Mesenchymal stem cell (in vitro differentiated cells and primary cell): ENCODE measurements around the gene CCSER1.

Experiments
- DNase-seq: peaks from one replicate; pipeline ENCODE4 v3.0.0-alpha.2; 2013
- H2AFZ ChIP-seq: one replicate; pipeline ENCODE4 v1.6.1; 2013; ENCODE audit warnings: low read depth, mild to moderate bottlenecking, control low read depth, inconsistent platforms, low read length, moderate library complexity
- H2AK5ac ChIP-seq: 2 replicates; pipeline ENCODE4 v1.6.1; 2013; ENCODE audit warnings: low read length, moderate library complexity, mild to moderate bottlenecking, inconsistent platforms; ENCODE audit not compliant: severe bottlenecking
- H2BK120ac ChIP-seq: one replicate; pipeline ENCODE4 v1.6.1; 2013; ENCODE audit warnings: low read depth, mild to moderate bottlenecking, inconsistent platforms, low read length, moderate library complexity
- H2BK12ac ChIP-seq, 2 experiments: one replicate each; pipeline ENCODE4 v1.6.1; 2013; ENCODE audit warnings: inconsistent platforms in 2 of 2, low read length in 2 of 2, mild to moderate bottlenecking in 2 of 2, moderate library complexity in 2 of 2, control low read depth in 1 of 2
- H2BK15ac ChIP-seq: one replicate; pipeline ENCODE4 v1.6.1; 2013; ENCODE audit warnings: mild to moderate bottlenecking, low read depth, inconsistent platforms; ENCODE audit not compliant: poor library complexity, severe bottlenecking
- H2BK5ac ChIP-seq: 2 replicates; pipeline ENCODE4 v1.6.1; 2013; ENCODE audit warnings: low read depth, mild to moderate bottlenecking, low read length, control low read depth, inconsistent platforms; ENCODE audit not compliant: poor library complexity, severe bottlenecking
- H3K14ac ChIP-seq, 2 experiments: one replicate each; pipeline ENCODE4 v1.6.1; 2013; ENCODE audit warnings: inconsistent platforms in 2 of 2, low read length in 2 of 2, control low read depth in 1 of 2, mild to moderate bottlenecking in 1 of 2, moderate library complexity in 1 of 2
- H3K18ac ChIP-seq, 2 experiments: one replicate each; pipeline ENCODE4 v1.6.1; 2013; ENCODE audit warnings: inconsistent platforms in 2 of 2, low read length in 2 of 2, control low read depth in 1 of 2, low read depth in 1 of 2, mild to moderate bottlenecking in 1 of 2
- H3K23ac ChIP-seq, 2 experiments: one replicate each; pipeline ENCODE4 v1.6.1; 2013; ENCODE audit warnings: inconsistent platforms in 2 of 2, low read length in 2 of 2, mild to moderate bottlenecking in 2 of 2, moderate library complexity in 2 of 2, control low read depth in 1 of 2
- H3K27ac ChIP-seq: 2 replicates; pipeline ENCODE4 v1.5.1; 2013; ENCODE audit warnings: mild to moderate bottlenecking, moderate library complexity, low read length, control low read depth, inconsistent platforms; ENCODE audit not compliant: poor library complexity, severe bottlenecking
- H3K27me3 ChIP-seq, 2 experiments: 2 replicates each; pipeline versions ENCODE4 v1.6.1 to v1.7.0; 2013; ENCODE audit warnings: low read length in 2 of 2, mild to moderate bottlenecking in 2 of 2, moderate library complexity in 2 of 2, control low read depth in 1 of 2, inconsistent platforms in 1 of 2; ENCODE audit not compliant: control insufficient read depth in 1 of 2, insufficient read depth in 1 of 2
- H3K36me3 ChIP-seq, 2 experiments: 2 replicates each; pipeline versions ENCODE4 v1.6.1 to v1.7.0; 2013; ENCODE audit warnings: low read length in 2 of 2, control low read depth in 1 of 2, inconsistent platforms in 1 of 2, low read depth in 1 of 2, mild to moderate bottlenecking in 1 of 2; ENCODE audit not compliant: insufficient read depth in 2 of 2, control insufficient read depth in 1 of 2
- H3K4ac ChIP-seq, 2 experiments: one replicate each; pipeline ENCODE4 v1.6.1; 2013; ENCODE audit warnings: inconsistent platforms in 2 of 2, low read length in 2 of 2, mild to moderate bottlenecking in 2 of 2, moderate library complexity in 2 of 2, control low read depth in 1 of 2, low read depth in 1 of 2
- H3K4me1 ChIP-seq: 2 replicates; pipeline ENCODE4 v1.6.1; 2013; ENCODE audit warnings: low read depth, low read length, control low read depth; ENCODE audit not compliant: control insufficient read depth, insufficient read depth
- H3K4me2 ChIP-seq: 2 replicates; pipeline ENCODE4 v1.6.1; 2013; ENCODE audit warnings: low read length, mild to moderate bottlenecking, inconsistent platforms; ENCODE audit not compliant: poor library complexity, severe bottlenecking
- H3K4me3 ChIP-seq, 2 experiments: 2 replicates each; pipeline versions ENCODE4 v1.5.1 to v1.7.0; 2013; ENCODE audit warnings: low read length in 2 of 2, mild to moderate bottlenecking in 2 of 2, control low read depth in 1 of 2, low read depth in 1 of 2; ENCODE audit not compliant: insufficient read depth in 1 of 2
- H3K79me1 ChIP-seq: replicated peaks from 2 replicates; pipeline ENCODE4 v1.6.1; 2013; ENCODE audit warnings: mild to moderate bottlenecking, control low read depth, low read length, inconsistent platforms; ENCODE audit not compliant: poor library complexity, severe bottlenecking
- H3K9ac ChIP-seq: 2 replicates; pipeline ENCODE4 v1.7.0; 2013; ENCODE audit warnings: mild to moderate bottlenecking, low read length, moderate library complexity
- H3K9me3 ChIP-seq: 2 replicates; pipeline ENCODE4 v1.7.0; 2013; ENCODE audit warnings: mild to moderate bottlenecking, low read length; ENCODE audit not compliant: control insufficient read depth
- H4K8ac ChIP-seq: one replicate; pipeline ENCODE4 v1.6.1; 2013; ENCODE audit warnings: inconsistent platforms, mild to moderate bottlenecking, low read length, moderate library complexity
- H4K91ac ChIP-seq: one replicate; pipeline ENCODE4 v1.6.1; 2013; ENCODE audit warnings: mild to moderate bottlenecking, low read length, inconsistent platforms
- WGBS: methylation state at CpG from one replicate; pipeline ENCODE4 v1.1.7; 2013; ENCODE audit warnings: mixed read lengths; 5-methylcytosine and 5-hydroxymethylcytosine counted together

The CCSER1 gene

DNA sequence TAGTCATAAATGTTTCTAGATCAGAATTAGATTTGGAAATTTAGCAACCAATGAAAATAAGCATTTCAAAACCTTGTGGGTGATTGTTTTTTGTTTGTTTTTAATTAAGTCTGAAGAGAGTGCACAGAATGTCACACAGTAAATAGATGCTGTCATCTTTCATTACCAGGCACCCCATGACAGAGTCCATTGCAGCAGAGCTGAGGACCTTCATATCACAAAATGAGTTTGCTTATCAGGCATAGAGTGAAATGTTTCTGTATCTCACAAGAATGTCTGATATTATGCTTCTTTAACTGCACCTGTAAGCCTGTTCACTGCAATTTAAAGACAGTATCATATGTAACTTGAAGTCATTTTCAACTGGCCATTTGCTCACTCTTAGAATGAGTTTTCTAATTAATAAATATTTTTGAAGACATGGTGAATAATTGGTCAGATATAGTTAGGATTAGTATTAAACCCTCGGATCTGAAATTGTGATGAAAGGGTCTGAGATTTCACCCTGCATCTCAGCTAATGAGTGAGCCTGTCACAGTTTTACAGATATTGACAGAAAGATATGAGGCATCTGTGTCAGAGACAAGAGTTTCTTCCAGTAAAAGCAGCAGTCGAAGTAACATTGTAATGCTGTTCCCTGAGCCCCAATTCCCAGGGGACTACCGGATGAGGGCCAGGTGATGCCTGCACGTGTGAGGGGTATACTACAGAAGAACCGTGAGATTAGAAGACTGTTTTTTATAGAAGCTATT lies 416.4 kb downstream of the CCSER1 start:
- H2BK12ac ChIP-seq, result no peak overlapping the region
- DNase-seq, result no peak
- no peak overlapping the region for H2BK5ac ChIP-seq
- H4K8ac ChIP-seq, result no peak overlapping the region
- H2BK15ac ChIP-seq, result no peak overlapping the region
- no peak overlapping the region for H4K91ac ChIP-seq
- H3K23ac ChIP-seq, result no peak overlapping the region
- no peak overlapping the region for H3K4me2 ChIP-seq
- no peak overlapping the region for H2AFZ ChIP-seq
- H2BK120ac ChIP-seq, result no peak overlapping the region
- no peak overlapping the region for H3K27ac ChIP-seq
- no peak overlapping the region for H3K4ac ChIP-seq
- no peak overlapping the region for H3K9ac ChIP-seq
- H3K79me1 ChIP-seq, result no peaks in the 10 kb centered on the region
- WGBS, result 89% methylated on average over 5 of the region's 5 CpGs
- H3K4me3 ChIP-seq, result no peak overlapping the region
- no peak overlapping the region for H2AK5ac ChIP-seq
- no peaks in the 10 kb centered on the region for H3K36me3 ChIP-seq
- H3K14ac ChIP-seq, result no peak overlapping the region
- H3K9me3 ChIP-seq, result no peaks in the 10 kb centered on the region
- no peaks in the 10 kb centered on the region for H3K27me3 ChIP-seq
- no peak overlapping the region for H3K18ac ChIP-seq
- H3K4me1 ChIP-seq, result no peaks in the 10 kb centered on the region

DNA sequence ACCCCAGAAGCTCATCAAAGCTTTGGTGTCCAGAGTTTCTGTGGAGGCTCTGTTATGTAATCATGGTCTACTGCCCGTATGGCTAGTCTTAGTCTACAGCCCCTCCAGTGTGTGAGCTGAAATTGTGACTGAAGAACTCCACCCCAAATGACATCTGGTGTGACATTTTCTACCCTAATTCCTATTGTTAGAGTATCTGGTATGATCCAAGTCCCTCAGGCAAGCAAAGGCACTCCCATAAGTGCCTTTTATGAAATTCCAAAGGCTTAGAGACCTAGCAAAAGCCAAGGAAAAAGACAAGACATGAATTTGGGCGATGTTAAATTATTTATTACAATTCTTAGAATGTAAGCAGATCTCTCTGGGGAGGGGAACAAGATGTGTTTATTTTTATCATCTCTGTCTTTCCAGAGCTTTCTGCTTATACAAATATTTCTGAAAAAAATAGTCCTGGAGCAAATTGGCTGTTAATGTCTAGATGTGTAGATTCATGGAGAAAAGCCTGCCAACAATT lies 417.4 kb downstream of the CCSER1 start:
- no peak for DNase-seq
- H2BK5ac ChIP-seq, result no peak overlapping the region
- no peak overlapping the region for H3K23ac ChIP-seq
- H4K8ac ChIP-seq, result no peak overlapping the region
- H2BK120ac ChIP-seq, result no peak overlapping the region
- H3K4me3 ChIP-seq, result no peak overlapping the region
- H3K4me1 ChIP-seq, result no peaks in the 10 kb centered on the region
- no peak overlapping the region for H3K14ac ChIP-seq
- H4K91ac ChIP-seq, result no peak overlapping the region
- H3K9me3 ChIP-seq, result no peaks in the 10 kb centered on the region
- no peak overlapping the region for H3K27ac ChIP-seq
- no peak overlapping the region for H2BK15ac ChIP-seq
- no peaks in the 10 kb centered on the region for H3K36me3 ChIP-seq
- H3K9ac ChIP-seq, result no peak overlapping the region
- H3K4me2 ChIP-seq, result no peak overlapping the region
- H2BK12ac ChIP-seq, result no peak overlapping the region
- no peak overlapping the region for H2AFZ ChIP-seq
- H3K4ac ChIP-seq, result no peak overlapping the region
- no peak overlapping the region for H3K18ac ChIP-seq
- no peak overlapping the region for H2AK5ac ChIP-seq
- 83% methylated on average over 1 of the region's 2 CpGs for WGBS
- no peaks in the 10 kb centered on the region for H3K79me1 ChIP-seq
- no peaks in the 10 kb centered on the region for H3K27me3 ChIP-seq

DNA sequence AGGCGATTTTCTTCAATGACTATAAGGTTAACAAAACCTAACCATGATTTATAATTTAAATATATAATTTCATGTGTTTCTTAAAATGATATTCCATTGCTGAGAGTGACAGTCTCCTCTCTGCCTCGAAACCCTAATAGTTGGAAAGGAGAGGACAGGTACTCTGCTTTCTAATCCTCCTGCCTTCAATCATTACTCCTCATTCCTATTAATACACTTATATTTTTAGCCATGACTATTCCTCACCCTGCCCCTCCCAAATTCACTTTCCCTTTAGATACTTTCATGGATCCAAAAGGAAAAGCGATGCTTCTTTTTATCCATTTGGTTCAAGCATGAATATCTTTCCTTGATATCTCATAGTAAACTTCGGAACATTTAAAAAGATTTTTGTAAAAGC lies 418.2 kb downstream of the CCSER1 start:
- H4K91ac ChIP-seq, result no peak overlapping the region
- no peak overlapping the region for H2BK120ac ChIP-seq
- H3K9me3 ChIP-seq, result no peaks in the 10 kb centered on the region
- H3K23ac ChIP-seq, result no peak overlapping the region
- H4K8ac ChIP-seq, result no peak overlapping the region
- H3K14ac ChIP-seq, result no peak overlapping the region
- H3K4me1 ChIP-seq, result no peaks in the 10 kb centered on the region
- H2BK12ac ChIP-seq, result no peak overlapping the region
- 84% methylated on average over 2 of the region's 4 CpGs for WGBS
- no peaks in the 10 kb centered on the region for H3K36me3 ChIP-seq
- H3K4me3 ChIP-seq, result no peak overlapping the region
- no peak overlapping the region for H2AFZ ChIP-seq
- H3K27ac ChIP-seq, result no peak overlapping the region
- no peaks in the 10 kb centered on the region for H3K79me1 ChIP-seq
- H2BK5ac ChIP-seq, result no peak overlapping the region
- no peak overlapping the region for H3K18ac ChIP-seq
- H2BK15ac ChIP-seq, result no peak overlapping the region
- H3K9ac ChIP-seq, result no peak overlapping the region
- no peak for DNase-seq
- H3K4me2 ChIP-seq, result no peak overlapping the region
- no peaks in the 10 kb centered on the region for H3K27me3 ChIP-seq
- H3K4ac ChIP-seq, result no peak overlapping the region
- H2AK5ac ChIP-seq, result no peak overlapping the region

DNA sequence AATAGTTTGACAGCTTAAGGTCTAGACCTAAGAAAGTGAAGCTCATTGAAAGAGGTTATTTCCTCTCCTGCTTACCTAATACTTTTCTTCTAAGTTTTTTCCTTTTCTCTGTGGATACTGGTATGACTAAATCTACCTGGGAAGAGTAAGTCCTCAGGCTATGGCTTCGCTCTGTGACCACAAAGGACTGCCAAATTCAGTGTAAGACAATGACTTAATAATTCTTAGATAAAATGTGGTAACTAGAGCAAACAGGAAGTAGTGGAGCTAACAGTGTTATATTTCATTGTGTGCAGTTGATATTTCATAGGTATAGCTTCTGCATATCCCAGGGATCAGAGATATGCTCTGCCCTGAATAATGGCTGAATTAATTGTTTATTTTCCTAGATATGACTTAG lies 418.9 kb downstream of the CCSER1 start:
- H3K14ac ChIP-seq, result no peak overlapping the region
- no peaks in the 10 kb centered on the region for H3K36me3 ChIP-seq
- H3K18ac ChIP-seq, result no peak overlapping the region
- no peak overlapping the region for H2AFZ ChIP-seq
- no peaks in the 10 kb centered on the region for H3K27me3 ChIP-seq
- H3K9ac ChIP-seq, result no peak overlapping the region
- no peak overlapping the region for H2BK15ac ChIP-seq
- no peak overlapping the region for H2BK5ac ChIP-seq
- no peak overlapping the region for H2BK12ac ChIP-seq
- no peak overlapping the region for H3K4ac ChIP-seq
- H3K4me3 ChIP-seq, result no peak overlapping the region
- DNase-seq, result no peak
- H2AK5ac ChIP-seq, result no peak overlapping the region
- no peak overlapping the region for H3K27ac ChIP-seq
- H3K4me2 ChIP-seq, result no peak overlapping the region
- H4K91ac ChIP-seq, result no peak overlapping the region
- H3K23ac ChIP-seq, result no peak overlapping the region
- H2BK120ac ChIP-seq, result no peak overlapping the region
- no peaks in the 10 kb centered on the region for H3K9me3 ChIP-seq
- no peak overlapping the region for H4K8ac ChIP-seq
- 100% methylated on average over 1 of the region's 1 CpG for WGBS
- H3K4me1 ChIP-seq, result no peaks in the 10 kb centered on the region
- no peaks in the 10 kb centered on the region for H3K79me1 ChIP-seq
